Adrenal gland (tissue), 12 donors: ENCODE results near the gene PYY. TPM values are rescaled to one million over a fixed set of nuclear protein-coding genes. Genes with fewer than 3 reads are reported as not detected.

Experiments used
- DNase-seq, 7 donors: peaks; one replicate each; pipeline ENCODE4 v3.0.0-alpha.2; 2019 to 2020
- H3K27ac ChIP-seq, 5 donors: fragments of 200-600 bp; sonication (generic) in 4 of 5; 1 replicate in 3 of 5; 2 replicates in 2 of 5; pipeline versions ENCODE4 v1.5.1 to v1.8.0; 2016 to 2020; ENCODE audit warnings: mild to moderate bottlenecking in 1 of 5
- H3K27me3 ChIP-seq: fragments of 200-600 bp; 2 replicates; pipeline ENCODE4 v1.8.0; 2021
- H3K36me3 ChIP-seq, 2 donors: fragments of 200-600 bp; replicated peaks in 1 of 2; 1 replicate in 1 of 2; 2 replicates in 1 of 2; pipeline versions ENCODE4 v1.5.1 to v1.8.0; 2018 to 2022
- H3K4me1 ChIP-seq, 2 donors: fragments of 200-600 bp; replicated peaks in 1 of 2; 1 replicate in 1 of 2; 2 replicates in 1 of 2; pipeline versions ENCODE4 v1.5.1 to v1.8.0; 2018 to 2021
- H3K4me3 ChIP-seq, 4 donors: fragments of 200-600 bp; sonication (generic) in 3 of 4; one replicate each; pipeline ENCODE4 v1.5.1; 2016 to 2018
- H3K9me3 ChIP-seq, 3 donors: fragments of 200-600 bp; sonication (generic) in 1 of 3; replicated peaks in 1 of 3; 1 replicate in 2 of 3; 2 replicates in 1 of 3; pipeline versions ENCODE4 v1.5.1 to v1.8.0; 2016 to 2021
- POLR2A ChIP-seq, 2 donors: fragments of 450-650 bp; IDR thresholded peaks; one replicate each; pipeline ENCODE4 v1.6.1; 2017; ENCODE audit warnings: antibody characterized with exemption in 2 of 2, mild to moderate bottlenecking in 2 of 2, moderate library complexity in 1 of 2
- WGBS, 4 donors: extraction: QIAGEN DNeasy Blood & Tissue Kit in 2 of 4; methylation state at CpG; one replicate each; pipeline versions ENCODE4 v1.1.5 to v1.1.7; 2013 to 2017; 5-methylcytosine and 5-hydroxymethylcytosine counted together
- intact Hi-C, 2 donors: fragments of 100-400 bp; cut with DNase I; formaldehyde crosslinking; loops; one replicate each; pipeline versions ENCODE4 v1.14.1 to v1.15.0; 2022 to 2023
- polyA plus RNA-seq, 3 donors: library from polyadenylated mRNA; stranded (reverse); fragments of 200-250 nt in 2 of 3; fragments of 350-450 nt in 1 of 3; fragmentation: Illumina TruSeq in 1 of 3; extraction: RNeasy Lipid Tissue Mini Kit (QIAGEN cat#74804) in 1 of 3; gene quantifications; one replicate each; pipeline ENCODE4 v1.2.3, GENCODE V29; 2013 to 2014
- total RNA-seq, 9 donors: library from RNA; depleted of rRNA in 4 of 9; stranded (reverse); fragments of >200 nt in 4 of 9; fragments of 120-200 nt in 1 of 9; fragmentation: NEBNext Ultra II Directional in 1 of 9; extraction: Animal tissue kit (Norgen Biotek cat#: 25700) in 1 of 9; gene quantifications; one replicate each; pipeline versions ENCODE4 v1.1.0 to v1.2.4, GENCODE V29; 2013 to 2023
- TF ChIP-seq, protein P1 (sequence below), 6 experiments: fragments of 450-650 bp in 4 of 6; fragments of 200-600 bp in 2 of 6; sonication (generic) in 1 of 6; IDR thresholded peaks; 1 replicate in 5 of 6; 2 replicates in 1 of 6; pipeline versions ENCODE4 v1.5.1 to v1.8.0; 2016 to 2021; ENCODE audit warnings: antibody characterized with exemption in 6 of 6, mild to moderate bottlenecking in 2 of 6, moderate library complexity in 1 of 6
- donor health status: healthy with polysubstance abuse.
- donor health status: Bipolar disorder and iron deficiency.
- donor health status: DM: yes; HTN: yes; CAD: no.
- donor health status: DM: no; HTN: no; CAD: no.
- donor health status: DM: no; HTN: no; CAD: no.
- donor health status: DM: yes; HTN: yes; CAD: no.

Gene PYY
- total and polyA plus RNA-seq, 12 donors = 0.43 TPM; not detected in 11

GRCh38 chr17:43982171-43982570, 28.4 kb upstream of the PYY start:
- Histone ChIP-seq H3K4me1 (peaks cover 0 to 8% of the 10 kb centered on the region in 2 donors), H3K27me3 (peaks cover 14% of the 10 kb centered on the region), H3K4me3 (no peak overlapping the region), H3K27ac (no peak overlapping the region), H3K36me3 (no peaks in the 10 kb centered on the region), H3K9me3 (no peaks in the 10 kb centered on the region)
- DNase-seq = no peak
- WGBS, 4 donors = 74 to 82% (median 77%) methylated on average over 2 of the region's 2 CpGs
- TF ChIP-seq, protein P1, sequence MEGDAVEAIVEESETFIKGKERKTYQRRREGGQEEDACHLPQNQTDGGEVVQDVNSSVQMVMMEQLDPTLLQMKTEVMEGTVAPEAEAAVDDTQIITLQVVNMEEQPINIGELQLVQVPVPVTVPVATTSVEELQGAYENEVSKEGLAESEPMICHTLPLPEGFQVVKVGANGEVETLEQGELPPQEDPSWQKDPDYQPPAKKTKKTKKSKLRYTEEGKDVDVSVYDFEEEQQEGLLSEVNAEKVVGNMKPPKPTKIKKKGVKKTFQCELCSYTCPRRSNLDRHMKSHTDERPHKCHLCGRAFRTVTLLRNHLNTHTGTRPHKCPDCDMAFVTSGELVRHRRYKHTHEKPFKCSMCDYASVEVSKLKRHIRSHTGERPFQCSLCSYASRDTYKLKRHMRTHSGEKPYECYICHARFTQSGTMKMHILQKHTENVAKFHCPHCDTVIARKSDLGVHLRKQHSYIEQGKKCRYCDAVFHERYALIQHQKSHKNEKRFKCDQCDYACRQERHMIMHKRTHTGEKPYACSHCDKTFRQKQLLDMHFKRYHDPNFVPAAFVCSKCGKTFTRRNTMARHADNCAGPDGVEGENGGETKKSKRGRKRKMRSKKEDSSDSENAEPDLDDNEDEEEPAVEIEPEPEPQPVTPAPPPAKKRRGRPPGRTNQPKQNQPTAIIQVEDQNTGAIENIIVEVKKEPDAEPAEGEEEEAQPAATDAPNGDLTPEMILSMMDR (IDR thresholded peaks at IDR 0.05) = no peak
- TF ChIP-seq POLR2A (IDR thresholded peaks at IDR 0.05) = no peak
- intact Hi-C loops = no loop called here

DNA sequence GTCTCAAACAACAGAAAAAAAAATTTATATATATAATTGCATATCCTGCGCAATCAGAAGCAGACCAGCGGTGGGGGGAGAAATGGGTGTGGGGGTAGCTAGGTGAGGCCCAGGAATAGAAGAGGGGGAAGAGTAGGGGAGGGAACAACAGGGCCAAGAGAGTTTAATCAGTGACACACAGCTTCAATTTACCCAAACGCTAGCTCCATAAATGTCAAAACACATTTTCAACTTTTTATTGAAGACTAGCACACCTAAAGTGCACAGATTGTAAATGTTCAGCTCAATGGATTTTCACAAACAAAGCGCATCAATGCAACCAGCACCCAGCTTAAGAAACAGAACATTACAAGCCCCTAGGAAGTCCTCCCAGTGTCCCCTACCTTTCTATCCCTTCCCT, 25.9 kb upstream of the PYY start:
- no peak overlapping the region for H3K27ac ChIP-seq
- DNase-seq = no peak
- intact Hi-C loops = no loop called here
- H3K27me3 ChIP-seq = peaks cover 14% of the 10 kb centered on the region
- peaks cover 0 to 8% of the 10 kb centered on the region in 2 donors for H3K4me1 ChIP-seq
- 85 to 88% (median 88%) methylated on average over 4 of the region's 4 CpGs for WGBS, 4 donors
- no peak overlapping the region for H3K4me3 ChIP-seq
- no peaks in the 10 kb centered on the region for H3K9me3 ChIP-seq
- TF ChIP-seq, protein P1 (IDR thresholded peaks at IDR 0.05) = no peak
- TF ChIP-seq POLR2A (IDR thresholded peaks at IDR 0.05) = no peak
- H3K36me3 ChIP-seq = no peaks in the 10 kb centered on the region

DNA sequence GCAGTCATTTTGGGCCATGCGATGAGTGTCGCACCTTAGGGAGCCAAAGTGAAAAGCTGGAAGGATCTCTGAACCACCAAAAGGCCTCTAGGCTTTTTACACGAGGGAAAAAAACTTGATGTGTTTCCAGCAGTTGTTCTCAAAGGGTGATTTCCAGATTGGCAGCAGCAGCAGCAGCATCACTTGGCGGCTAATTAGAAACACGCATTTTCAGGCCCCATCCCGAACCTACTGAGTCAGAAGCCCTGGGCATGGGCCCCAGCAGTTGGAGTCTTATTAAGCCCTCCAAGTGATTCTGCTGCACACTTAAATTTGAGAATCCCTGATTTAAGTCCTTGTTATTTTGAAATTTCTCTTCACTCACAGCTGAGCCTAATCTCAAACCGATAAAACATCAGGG, 25.3 kb upstream of the PYY start:
- Histone ChIP-seq H3K4me3 (no peak overlapping the region), H3K27ac (no peak overlapping the region), H3K36me3 (no peaks in the 10 kb centered on the region), H3K9me3 (no peaks in the 10 kb centered on the region), H3K27me3 (peaks cover 12% of the 10 kb centered on the region), H3K4me1 (peaks cover 0 to 6% of the 10 kb centered on the region in 2 donors)
- TF ChIP-seq, protein P1 (IDR thresholded peaks at IDR 0.05) = no peak
- no peak for TF ChIP-seq POLR2A (IDR thresholded peaks at IDR 0.05)
- intact Hi-C loops = no loop called here
- 81 to 83% (median 82%) methylated on average over 7 of the region's 7 CpGs for WGBS, 4 donors
- DNase-seq = no peak

DNA sequence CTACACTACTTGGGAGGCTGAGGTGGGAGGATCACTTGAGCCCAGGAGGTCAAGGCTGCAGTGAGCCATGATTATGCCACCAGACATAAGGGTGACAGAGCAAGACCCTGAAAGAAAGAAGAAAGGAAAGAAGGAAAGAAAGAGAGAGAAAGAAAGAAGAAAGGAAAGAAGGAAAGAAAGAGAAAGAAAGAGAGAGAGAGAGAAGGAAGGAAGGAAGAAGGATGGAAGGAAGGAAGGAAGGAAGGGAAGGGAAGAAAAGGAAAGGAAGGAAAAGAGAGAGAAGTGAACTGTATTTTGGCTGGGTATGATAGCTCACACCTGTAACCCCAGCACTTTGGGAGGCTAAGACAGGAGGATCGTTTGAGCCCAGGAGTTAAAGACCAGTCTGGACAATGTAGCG, 24.3 kb upstream of the PYY start:
- no peaks in the 10 kb centered on the region for H3K36me3 ChIP-seq
- no peaks in the 10 kb centered on the region for H3K4me1 ChIP-seq
- intact Hi-C loops = no loop called here
- no peak for DNase-seq
- no peaks in the 10 kb centered on the region for H3K9me3 ChIP-seq
- no peak overlapping the region for H3K4me3 ChIP-seq
- no peak overlapping the region for H3K27ac ChIP-seq
- 71 to 90% (median 81%) methylated on average over 2 of the region's 2 CpGs for WGBS, 4 donors
- no peak for TF ChIP-seq POLR2A (IDR thresholded peaks at IDR 0.05)
- TF ChIP-seq, protein P1 (IDR thresholded peaks at IDR 0.05) = no peak
- peaks cover 5% of the 10 kb centered on the region for H3K27me3 ChIP-seq
